ENCODE results near the gene TNFSF13. TPM values are rescaled to one million over a fixed set of nuclear protein-coding genes. Genes with fewer than 3 reads are reported as not detected.

The TNFSF13 gene
- polyA plus RNA-seq, 1 donor from 2014 or later: 0.15 TPM

DNA sequence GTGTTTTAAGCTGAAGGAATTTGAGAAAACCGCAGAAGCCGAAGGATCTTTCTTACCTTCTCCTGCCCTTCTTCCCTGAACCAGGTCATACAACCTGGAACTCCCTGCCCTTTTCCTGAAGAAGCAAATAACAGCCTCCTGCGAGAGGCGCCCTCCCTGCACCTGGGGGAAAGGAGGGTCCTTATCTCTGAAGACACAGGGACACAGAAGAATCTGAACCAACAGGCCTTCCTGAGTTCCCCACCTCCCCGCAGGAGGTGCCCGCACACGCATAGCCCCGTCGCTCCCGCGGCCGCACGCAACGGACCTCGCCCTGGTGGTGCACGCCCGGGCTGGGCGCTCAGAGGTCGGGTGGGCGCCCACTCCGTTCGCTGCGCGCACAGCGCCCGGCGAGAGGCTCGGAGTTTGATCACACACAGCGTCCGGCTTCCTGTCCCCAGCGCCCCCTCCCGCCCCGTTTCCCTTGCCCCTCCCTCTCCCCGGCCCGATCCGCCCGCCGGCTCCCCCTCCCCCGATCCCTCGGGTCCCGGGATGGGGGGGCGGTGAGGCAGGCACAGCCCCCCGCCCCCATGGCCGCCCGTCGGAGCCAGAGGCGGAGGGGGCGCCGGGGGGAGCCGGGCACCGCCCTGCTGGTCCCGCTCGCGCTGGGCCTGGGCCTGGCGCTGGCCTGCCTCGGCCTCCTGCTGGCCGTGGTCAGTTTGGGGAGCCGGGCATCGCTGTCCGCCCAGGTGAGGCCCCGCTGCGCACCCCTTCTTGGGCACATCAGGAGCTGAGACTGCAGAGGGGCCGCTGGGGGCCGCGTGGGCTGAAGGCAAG lies 9.8 kb upstream of the TNFSF13 start, which contains the start of gene TNFSF12:
Gene TNFSF12 (plus strand): TSS at position 474 of the 816 bp plus-strand sequence. CDS start 96 bp downstream, at position 570.
- Histone ChIP-seq H4K20me1 (ENCODE audit: insufficient read depth) (no peaks in the 10 kb centered on the region), H3K4me2 (ENCODE audit: low read length) (no peak within 1 kb of the TSS), H3K79me2 (replicated peaks; ENCODE audit: insufficient read depth, low read length) (no peaks in the 10 kb centered on the region), H3F3A (ENCODE audit: insufficient read depth, low read length, poor library complexity, severe bottlenecking) (no peaks in the 10 kb centered on the region), H3K36me3 (ENCODE audit: insufficient read depth, low read length) (no peaks in the 10 kb centered on the region), H3K27ac (ENCODE audit: low read length) (no peak within 1 kb of the TSS), H3K9me3 (ENCODE audit: low read length) (no peaks in the 10 kb centered on the region), H3K27me3 (ENCODE audit: insufficient read depth, low read depth, low read length) (peaks cover 22% of the 10 kb centered on the region), H2AFZ (ENCODE audit: low read depth, low read length) (no peak within 1 kb of the TSS), H3K4me3 (ENCODE audit: low read length) (peak within 1 kb of the TSS; percentile 57), H3K9ac (ENCODE audit: low read length) (no peak within 1 kb of the TSS), H3K9me2 (ENCODE audit: insufficient read depth, low read length) (no peaks in the 10 kb centered on the region)
- TF ChIP-seq MXI1 (conservative IDR thresholded peaks at IDR 0.05; ENCODE audit: poor library complexity, severe bottlenecking) (no peak), SMC3 (conservative IDR thresholded peaks at IDR 0.05; ENCODE audit: poor library complexity) (no peak), POLR2AphosphoS5 (IDR thresholded peaks at IDR 0.05) (no peak), EZH2 (IDR thresholded peaks at IDR 0.05; ENCODE audit: borderline replicate concordance, insufficient read depth, low read length, poor library complexity, severe bottlenecking) (no peak), TAF1 (IDR thresholded peaks at IDR 0.05; ENCODE audit: low read depth) (no peak), RAD21 (conservative IDR thresholded peaks at IDR 0.05) (no peak), EP300 (conservative IDR thresholded peaks at IDR 0.05; ENCODE audit: poor library complexity, severe bottlenecking) (no peak)
- TF ChIP-seq, protein P1, sequence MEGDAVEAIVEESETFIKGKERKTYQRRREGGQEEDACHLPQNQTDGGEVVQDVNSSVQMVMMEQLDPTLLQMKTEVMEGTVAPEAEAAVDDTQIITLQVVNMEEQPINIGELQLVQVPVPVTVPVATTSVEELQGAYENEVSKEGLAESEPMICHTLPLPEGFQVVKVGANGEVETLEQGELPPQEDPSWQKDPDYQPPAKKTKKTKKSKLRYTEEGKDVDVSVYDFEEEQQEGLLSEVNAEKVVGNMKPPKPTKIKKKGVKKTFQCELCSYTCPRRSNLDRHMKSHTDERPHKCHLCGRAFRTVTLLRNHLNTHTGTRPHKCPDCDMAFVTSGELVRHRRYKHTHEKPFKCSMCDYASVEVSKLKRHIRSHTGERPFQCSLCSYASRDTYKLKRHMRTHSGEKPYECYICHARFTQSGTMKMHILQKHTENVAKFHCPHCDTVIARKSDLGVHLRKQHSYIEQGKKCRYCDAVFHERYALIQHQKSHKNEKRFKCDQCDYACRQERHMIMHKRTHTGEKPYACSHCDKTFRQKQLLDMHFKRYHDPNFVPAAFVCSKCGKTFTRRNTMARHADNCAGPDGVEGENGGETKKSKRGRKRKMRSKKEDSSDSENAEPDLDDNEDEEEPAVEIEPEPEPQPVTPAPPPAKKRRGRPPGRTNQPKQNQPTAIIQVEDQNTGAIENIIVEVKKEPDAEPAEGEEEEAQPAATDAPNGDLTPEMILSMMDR (IDR thresholded peaks at IDR 0.05; ENCODE audit: poor library complexity, severe bottlenecking): no peak
- TF ChIP-seq, protein P2, sequence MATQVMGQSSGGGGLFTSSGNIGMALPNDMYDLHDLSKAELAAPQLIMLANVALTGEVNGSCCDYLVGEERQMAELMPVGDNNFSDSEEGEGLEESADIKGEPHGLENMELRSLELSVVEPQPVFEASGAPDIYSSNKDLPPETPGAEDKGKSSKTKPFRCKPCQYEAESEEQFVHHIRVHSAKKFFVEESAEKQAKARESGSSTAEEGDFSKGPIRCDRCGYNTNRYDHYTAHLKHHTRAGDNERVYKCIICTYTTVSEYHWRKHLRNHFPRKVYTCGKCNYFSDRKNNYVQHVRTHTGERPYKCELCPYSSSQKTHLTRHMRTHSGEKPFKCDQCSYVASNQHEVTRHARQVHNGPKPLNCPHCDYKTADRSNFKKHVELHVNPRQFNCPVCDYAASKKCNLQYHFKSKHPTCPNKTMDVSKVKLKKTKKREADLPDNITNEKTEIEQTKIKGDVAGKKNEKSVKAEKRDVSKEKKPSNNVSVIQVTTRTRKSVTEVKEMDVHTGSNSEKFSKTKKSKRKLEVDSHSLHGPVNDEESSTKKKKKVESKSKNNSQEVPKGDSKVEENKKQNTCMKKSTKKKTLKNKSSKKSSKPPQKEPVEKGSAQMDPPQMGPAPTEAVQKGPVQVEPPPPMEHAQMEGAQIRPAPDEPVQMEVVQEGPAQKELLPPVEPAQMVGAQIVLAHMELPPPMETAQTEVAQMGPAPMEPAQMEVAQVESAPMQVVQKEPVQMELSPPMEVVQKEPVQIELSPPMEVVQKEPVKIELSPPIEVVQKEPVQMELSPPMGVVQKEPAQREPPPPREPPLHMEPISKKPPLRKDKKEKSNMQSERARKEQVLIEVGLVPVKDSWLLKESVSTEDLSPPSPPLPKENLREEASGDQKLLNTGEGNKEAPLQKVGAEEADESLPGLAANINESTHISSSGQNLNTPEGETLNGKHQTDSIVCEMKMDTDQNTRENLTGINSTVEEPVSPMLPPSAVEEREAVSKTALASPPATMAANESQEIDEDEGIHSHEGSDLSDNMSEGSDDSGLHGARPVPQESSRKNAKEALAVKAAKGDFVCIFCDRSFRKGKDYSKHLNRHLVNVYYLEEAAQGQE (IDR thresholded peaks at IDR 0.05; ENCODE audit: borderline replicate concordance): no peak

DNA sequence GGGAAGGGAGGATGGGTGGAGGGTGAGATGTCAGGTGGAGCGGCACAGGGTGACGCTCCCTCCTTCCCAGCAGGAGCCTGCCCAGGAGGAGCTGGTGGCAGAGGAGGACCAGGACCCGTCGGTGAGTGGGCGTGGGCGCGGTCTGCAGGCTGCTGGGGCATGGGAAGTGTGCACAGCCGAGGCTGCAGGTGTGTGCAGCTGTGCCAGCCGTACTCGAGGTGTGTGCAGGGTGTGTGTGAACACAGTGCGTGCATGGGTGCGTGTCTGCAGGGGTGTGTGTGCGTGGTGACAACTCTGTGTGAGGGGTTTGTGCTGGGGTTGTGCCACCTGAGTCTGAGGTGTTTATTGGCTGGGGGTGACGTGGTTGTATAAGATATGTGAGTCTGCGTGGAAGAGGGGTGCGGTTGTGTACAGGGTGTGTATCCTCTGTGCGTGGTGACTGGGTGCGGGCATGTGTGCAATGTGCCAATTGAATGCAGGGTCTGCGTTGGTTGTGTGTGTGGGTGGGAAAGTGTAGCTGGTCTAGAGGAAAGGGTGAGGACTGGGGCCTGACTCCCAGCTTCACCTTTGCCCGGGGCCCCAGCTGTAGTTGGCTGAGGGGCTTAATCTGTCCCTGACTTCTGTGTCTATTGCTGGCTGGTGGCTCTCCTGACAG lies 9.0 kb upstream of the TNFSF13 start:
- H3K27me3 ChIP-seq (ENCODE audit: insufficient read depth, low read depth, low read length): peaks cover 22% of the 10 kb centered on the region
- no peak overlapping the region for H3K27ac ChIP-seq (ENCODE audit: low read length)
- no peak overlapping the region for H3K4me3 ChIP-seq (ENCODE audit: low read length)
- no peaks in the 10 kb centered on the region for H4K20me1 ChIP-seq (ENCODE audit: insufficient read depth)
- H3K4me2 ChIP-seq (ENCODE audit: low read length): no peak overlapping the region
- TF ChIP-seq POLR2AphosphoS5 (IDR thresholded peaks at IDR 0.05) (no peak), EP300 (conservative IDR thresholded peaks at IDR 0.05; ENCODE audit: poor library complexity, severe bottlenecking) (no peak), SMC3 (conservative IDR thresholded peaks at IDR 0.05; ENCODE audit: poor library complexity) (no peak), EZH2 (IDR thresholded peaks at IDR 0.05; ENCODE audit: borderline replicate concordance, insufficient read depth, low read length, poor library complexity, severe bottlenecking) (no peak), TAF1 (IDR thresholded peaks at IDR 0.05; ENCODE audit: low read depth) (no peak), RAD21 (conservative IDR thresholded peaks at IDR 0.05) (no peak), MXI1 (conservative IDR thresholded peaks at IDR 0.05; ENCODE audit: poor library complexity, severe bottlenecking) (no peak)
- TF ChIP-seq, protein P1 (IDR thresholded peaks at IDR 0.05; ENCODE audit: poor library complexity, severe bottlenecking): no peak
- TF ChIP-seq, protein P2 (IDR thresholded peaks at IDR 0.05; ENCODE audit: borderline replicate concordance): no peak
- no peaks in the 10 kb centered on the region for H3F3A ChIP-seq (ENCODE audit: insufficient read depth, low read length, poor library complexity, severe bottlenecking)
- no peaks in the 10 kb centered on the region for H3K9me2 ChIP-seq (ENCODE audit: insufficient read depth, low read length)
- no peaks in the 10 kb centered on the region for H3K36me3 ChIP-seq (ENCODE audit: insufficient read depth, low read length)
- no peak overlapping the region for H3K9ac ChIP-seq (ENCODE audit: low read length)
- H3K9me3 ChIP-seq (ENCODE audit: low read length): no peaks in the 10 kb centered on the region
- H2AFZ ChIP-seq (ENCODE audit: low read depth, low read length): no peak overlapping the region
- H3K79me2 ChIP-seq (replicated peaks; ENCODE audit: insufficient read depth, low read length): no peaks in the 10 kb centered on the region
